ENCODE measurements around the gene ATP1A4.
A peak's percentile ranks its signal among the peaks of the same experiment; 100 is the strongest.
"Not testable (repeated sequence)": the region's sequence is repeated elsewhere in the genome, so short reads cannot be mapped to it uniquely, and the experiment has no call there.

Gene ATP1A4

DNA sequence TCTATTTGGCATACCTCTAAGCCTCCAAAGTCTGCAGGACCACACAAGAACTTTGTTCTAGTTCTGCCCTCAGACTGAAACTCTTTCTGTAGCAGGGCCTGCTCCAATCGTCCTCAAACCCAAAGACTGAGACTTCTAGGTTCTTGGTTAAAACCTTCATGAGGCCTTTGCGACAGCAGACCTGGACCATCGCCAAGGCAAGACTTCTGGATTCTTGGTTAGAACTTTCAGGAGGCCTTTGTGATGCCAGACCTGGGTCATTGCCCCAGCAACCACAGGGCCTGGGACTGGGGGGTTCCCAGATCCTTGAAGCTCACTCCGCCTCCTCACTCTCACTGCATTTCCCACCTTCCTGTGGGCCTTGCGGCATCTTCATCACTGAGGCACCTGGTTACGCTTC lies at the start of gene ATP1A4:
ATP1A4 (plus strand) TSS at position 301 of the 400 bp plus-strand sequence. CDS start 438 bp downstream, outside the sequence.
- DNase-seq, result no peak

DNA sequence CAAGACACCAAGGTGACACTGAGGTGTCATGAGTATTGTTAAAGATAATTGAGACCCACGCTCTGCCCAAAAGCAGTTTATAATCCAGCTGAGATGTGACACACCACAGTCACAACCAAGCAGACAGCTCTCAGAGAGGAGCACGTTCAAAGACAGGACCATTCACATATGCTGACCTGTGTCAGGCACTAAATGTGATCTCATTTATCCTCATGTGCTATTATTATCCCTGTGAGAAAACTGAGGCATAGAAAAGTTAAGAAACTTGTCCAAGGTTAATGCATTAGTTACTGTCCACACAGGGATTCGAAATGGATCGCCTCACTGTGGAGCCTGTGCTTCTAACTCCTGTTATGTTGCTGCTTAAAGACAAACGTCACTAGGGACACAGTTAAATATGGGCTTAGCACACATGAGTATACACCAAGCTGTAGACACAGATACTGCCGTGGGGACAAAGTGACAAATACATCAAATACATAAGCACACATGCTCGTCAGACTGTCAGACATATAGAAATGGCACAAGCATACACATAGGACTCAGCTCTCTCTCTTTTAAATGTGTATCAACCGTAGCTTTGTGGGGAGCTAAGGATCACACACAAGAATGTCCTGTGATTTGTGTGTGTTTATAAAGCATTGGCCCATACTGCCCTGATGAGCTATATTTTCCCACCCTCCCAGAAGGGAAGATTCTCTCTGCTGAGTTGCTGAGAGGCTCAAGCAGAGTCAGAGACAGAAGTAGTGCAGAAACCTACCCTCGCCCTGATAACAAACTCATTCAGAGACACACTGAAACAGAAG lies 49.5 kb upstream of the ATP1A4 start:
- DNase-seq, result peak in 3 of 56 donors; percentile 23 to 49 (median 39)

DNA sequence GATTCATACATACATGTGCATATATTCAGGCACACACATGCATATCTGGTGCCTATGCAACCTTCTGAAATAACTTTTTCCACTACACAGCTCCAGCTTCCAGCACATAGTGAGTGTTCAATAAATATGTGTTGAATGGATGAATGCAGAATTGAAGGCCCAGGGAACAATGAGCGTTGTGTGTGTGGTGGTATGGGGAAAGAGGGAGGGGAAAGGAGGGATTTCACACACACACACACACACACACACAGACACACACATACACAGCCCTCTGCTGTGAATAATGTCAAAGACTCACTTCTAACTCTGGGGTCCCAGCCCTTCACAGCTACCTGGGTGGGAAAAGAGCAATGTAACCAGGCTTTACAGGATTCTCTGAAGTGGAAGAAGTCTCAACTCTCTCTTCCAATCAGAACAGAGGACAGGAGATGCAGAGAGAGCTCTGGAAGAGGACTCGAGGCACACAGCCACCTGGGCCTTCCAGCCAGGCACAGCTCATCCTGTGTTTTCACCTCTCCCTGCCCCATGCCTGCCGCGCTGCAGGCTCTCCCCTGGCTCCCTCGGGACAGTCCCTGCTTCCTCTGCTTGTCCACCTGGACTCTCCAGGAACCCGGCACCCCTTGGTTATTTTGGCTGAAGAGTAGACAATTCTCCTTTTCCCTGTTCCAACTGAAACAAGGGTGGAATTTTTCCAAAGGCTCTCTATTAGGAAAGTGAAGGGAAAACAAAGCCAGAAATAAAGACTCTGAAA lies 47.6 kb upstream of the ATP1A4 start:
- peak in 22 of 56 donors; percentile 24 to 59 (median 37) for DNase-seq

DNA sequence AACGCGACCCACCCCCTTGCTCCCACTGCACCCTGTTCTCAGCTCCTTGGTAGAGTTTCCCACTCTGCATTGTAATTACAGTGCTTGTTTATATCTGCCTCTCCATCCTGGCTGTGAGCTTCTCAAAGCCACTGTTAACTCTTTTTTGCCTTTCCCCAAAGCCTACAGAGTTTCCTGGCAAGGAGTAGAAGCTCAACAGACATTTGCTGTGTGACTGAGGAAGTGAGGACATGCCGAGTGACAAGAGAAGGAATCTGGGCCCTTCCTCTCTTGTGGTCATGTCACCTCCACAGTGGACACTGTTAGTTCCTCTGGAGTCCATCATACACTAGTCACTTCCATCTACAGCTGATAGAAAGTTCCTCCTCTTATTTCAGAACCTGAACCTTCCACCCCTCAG lies 46.9 kb upstream of the ATP1A4 start:
- DNase-seq, result peak in 1 of 56 donors; percentile 44

DNA sequence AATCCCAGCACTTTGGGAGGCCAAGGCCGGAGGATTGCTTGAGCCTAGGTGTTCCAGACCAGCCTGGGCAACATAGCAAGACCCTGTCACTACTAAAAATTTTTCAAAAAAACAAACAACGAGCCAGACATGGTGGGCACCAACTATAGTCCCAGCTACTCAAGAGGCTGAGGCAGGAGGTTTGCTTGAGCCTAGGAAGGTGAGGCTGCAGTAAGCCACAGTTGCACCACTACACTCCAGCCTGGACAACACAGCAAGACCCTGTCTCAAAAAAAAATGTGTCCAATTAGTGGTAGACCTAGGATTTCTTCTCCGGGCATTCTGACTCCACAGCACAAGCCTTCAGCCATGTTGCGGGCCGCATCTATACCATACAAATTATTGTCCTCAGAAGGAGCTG lies 46.2 kb upstream of the ATP1A4 start:
- DNase-seq, result no peak

DNA sequence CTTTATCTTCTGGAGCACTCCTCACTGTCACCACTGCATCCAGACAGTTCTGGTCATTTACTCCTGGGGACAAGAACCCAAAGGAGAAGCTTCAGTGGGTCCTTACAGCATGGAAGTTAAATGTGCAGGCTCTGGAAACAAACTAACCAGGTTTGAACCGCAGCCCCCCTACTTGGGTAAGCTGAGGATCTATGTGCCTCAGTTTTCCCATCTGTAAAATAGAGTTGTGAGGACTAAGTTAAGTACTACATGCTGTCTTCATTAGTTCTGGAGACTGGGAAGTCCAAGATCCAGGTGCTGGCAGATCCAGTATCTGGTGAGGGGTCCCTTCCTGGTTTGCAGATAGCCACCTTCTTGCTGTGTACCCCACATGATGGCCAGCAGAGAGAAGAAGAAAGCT lies 43.9 kb upstream of the ATP1A4 start:
- DNase-seq, result no peak

DNA sequence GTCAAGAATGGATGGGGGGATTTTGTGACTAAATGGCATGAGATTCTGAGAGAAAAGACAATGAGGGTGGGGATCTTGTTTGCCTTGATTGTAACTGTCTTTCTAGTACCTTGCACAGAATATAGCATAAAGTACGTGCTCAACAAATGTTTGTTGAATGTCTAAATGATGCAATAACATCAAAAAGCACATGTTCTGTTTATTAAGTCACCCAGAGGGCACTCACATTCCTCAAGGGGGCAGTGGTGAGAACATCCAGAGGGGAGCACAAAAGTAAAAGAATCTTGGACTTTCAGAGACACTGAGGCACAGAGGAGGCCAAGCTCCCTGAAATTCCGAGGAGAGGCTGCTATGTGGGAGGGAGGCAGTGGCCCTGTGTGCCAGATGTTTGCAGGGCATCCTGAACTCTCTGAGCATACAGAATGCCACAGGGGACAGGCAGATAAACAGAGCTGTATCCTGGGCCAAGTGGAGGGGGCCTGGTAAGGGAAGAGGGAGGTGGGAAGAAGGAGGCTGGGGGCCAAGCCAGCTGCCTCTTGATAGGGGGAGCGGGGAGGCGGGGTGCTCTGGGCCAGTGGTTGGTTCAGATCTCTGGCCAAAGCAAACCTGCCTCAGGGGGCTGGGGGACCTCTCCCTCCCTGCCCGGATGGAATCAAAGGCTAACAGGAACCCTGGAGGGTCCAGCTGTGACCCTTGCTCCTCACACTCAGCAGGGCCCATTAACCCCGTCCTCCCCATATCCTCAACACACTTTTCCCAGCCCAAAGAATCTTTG lies 42.3 kb upstream of the ATP1A4 start:
- peak in 6 of 56 donors; percentile 6 to 45 (median 27) for DNase-seq

DNA sequence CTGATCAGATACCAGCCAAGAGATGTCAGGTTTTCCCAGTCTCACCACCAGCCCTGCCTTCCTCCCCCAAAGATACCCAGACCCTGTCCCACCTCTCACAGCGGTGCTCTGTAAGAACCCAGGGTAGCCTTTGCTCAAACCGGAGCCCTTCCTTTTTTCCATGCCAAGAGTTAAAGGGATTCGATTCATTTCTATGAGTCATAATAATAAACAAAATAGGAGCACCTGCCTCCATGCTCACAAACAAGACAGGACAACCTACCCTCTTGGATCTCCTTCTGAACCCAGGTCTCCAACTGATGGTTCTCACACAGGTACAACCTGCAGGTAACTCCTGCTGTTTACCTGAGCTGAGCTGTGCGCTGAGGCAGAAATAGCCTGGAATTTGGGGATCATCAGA lies 41.7 kb upstream of the ATP1A4 start:
- no peak for DNase-seq

DNA sequence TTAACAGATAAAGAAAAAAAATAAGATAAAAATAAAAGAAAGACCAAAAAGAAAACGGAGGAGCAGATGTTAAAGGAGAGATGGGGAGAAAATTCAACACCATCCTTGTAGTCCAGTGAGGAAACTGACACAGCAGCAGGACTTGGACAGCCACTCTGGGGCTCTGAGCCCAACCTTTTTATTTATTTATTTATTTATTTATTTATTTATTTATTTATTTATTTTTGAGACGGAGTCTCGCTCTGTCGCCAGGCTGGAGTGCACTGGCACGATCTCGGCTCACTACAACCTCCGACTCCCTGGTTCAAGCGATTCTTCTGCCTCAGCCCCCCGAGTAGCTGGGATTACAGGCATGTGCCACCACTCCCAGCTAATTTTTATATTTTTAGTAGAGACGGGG lies 39.9 kb upstream of the ATP1A4 start:
- DNase-seq, result not testable (repeated sequence)

DNA sequence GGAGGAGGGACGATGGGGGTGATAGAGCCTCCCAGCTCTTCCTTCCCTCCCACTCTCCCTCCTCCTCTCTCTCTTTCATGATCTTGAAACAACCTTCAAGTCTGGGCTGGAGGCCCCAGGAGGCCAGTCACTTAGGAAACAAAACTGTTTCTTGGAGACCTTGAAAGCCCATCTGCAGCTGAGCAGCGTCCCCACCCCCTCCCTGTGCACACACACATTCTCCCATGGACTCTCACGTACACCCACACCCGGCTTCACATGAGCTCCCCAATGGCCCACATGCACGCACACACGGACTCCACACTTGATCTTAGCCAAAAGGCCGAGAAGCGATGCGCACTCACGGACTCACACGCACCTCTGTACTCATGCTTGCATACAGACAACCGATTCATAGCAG lies 39.0 kb upstream of the ATP1A4 start:
- DNase-seq, result peak in 4 of 56 donors; percentile 8 to 43 (median 24)

DNA sequence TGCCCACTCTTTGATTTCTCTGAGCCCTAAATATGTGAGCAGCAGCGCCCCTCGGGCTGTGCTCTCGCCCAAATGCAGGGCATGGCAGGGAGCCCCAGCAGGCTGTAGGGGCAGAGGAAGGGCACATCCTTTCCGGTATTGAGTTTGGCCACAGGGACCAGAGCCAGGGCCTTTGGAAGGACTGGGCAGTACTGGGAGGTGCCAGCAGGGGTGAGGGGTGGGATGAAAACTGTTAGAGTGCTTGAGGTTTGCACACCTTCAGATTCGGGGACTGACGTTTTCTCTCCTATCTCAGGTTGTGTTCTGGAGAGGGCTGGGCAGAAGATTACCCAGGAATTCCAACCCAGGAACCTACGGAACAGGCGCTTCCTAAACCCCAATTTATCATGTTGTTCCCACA lies 38.0 kb upstream of the ATP1A4 start:
- DNase-seq, result peak in 5 of 56 donors; percentile 11 to 37 (median 28)

DNA sequence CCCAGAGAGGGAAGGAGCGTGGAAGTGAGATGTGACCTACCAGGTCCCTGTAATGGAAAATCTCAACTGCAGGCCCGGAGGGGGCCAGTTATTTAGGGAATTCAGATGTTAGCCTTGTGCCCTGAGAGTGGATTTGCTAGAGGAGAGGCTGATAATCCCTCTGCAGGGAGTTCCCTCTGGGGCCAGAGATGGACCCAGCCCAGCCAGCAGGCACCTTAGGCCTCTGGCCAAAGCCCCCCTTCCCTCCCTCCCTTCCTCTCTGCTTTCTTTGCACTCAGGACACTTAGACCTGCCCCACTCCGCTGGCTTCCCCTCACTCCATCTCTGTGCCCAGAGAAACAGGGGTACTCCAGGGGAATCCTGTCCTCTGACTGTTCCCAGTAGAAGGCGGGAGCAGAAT lies 37.3 kb upstream of the ATP1A4 start:
- peak in 31 of 56 donors; percentile 8 to 76 (median 44) for DNase-seq

DNA sequence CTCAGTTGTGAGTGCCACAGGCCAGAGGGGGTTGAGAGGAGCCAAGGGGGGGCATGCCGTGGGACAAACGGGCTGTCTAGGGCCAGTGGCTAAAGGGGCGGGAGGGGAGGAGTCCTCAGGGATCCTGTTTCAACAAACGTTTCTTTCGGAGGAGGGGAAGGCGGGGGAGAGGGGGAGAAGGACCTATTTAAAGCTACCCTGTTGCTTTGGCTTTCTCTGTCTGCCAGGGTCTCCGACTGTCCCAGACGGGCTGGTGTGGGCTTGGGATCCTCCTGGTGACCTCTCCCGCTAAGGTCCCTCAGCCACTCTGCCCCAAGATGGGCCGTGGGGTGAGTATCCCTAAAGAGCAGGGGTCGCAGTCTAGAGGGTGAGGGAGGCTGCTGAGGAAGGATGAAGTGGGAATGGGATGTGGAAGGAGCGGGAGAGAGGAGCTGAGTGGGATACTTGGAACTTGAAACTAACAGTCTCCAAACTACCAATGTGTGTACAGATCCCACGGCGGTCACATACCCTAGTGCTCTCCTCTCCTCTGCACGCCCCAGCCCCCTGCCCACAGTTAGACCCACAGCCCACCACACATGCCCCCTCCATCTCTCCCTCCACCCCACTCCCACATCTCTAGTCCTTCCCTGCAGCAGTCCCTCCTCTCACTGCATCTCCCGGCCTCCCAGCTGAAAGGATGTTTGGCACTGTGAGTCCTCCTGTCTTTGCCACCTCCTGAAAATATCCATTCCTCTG lies 35.7 kb upstream of the ATP1A4 start, which contains the start of gene ATP1A2:
ATP1A2 (plus strand) TSS at position 215 of the 738 bp plus-strand sequence; CDS start at position 318, 103 bp downstream.
- DNase-seq, result peak in 26 of 56 donors; percentile 25 to 78 (median 47)

DNA sequence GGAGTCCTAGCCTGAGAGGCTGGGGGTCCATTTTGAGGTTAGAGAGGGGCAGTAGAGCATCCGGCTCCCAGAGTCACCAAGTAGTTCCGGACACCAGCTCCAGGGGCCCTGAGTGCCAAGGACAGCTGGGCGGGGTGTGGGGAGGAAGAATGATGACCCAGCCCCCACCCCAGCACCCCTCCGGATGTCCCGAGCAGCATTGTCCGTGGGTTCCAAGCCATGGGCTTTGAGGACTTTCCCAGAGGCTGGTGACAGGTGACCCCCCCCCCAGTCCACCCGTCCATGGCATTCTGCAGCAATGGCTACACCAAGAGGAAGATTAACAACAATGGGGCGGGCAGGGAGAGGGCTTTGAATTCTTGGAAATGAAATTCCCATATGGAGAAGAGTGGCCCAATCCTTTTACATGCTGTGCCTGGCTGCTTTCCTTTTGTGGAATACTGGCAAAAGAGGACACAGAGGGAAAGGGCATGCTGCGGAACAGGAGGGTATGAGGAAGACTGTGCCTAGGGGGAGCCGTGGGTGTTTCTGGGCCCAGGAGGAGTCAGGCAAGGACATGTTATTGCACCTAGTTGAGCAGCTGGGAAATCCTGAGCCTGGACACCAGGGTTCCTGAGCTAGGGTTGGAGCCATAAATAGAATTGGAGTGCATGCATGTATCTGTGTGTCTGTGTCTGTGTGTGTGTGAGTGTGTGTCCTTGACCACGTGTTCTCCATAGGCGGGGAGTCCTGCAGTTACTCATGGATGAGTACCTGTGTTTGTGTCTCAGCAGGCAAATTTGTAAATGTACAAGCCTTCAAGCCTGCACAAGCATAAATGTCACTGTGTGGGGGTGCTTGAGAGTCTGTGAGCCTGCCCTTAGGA lies 34.9 kb upstream of the ATP1A4 start:
- peak in 4 of 56 donors; percentile 13 to 17 (median 17) for DNase-seq

DNA sequence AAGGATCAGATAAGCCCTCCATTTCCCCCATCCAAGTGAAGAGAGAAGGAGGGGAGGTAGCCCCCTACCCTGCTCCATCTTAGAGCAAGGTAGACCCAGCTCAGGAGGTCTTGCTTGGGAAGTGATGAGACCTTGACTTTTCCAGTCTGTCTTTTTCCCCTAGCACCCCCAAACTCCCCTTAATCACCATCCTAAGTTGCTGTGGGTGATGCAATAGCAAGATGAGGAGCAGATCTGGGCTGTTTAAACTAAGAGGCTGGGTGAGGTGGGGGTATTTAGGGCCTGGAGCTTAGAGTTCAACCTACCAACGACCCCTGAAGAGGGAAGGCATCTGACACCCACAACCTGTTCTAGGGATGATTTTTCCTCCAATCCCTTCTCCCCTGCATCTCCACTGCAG lies 34.1 kb upstream of the ATP1A4 start:
- DNase-seq, result no peak

DNA sequence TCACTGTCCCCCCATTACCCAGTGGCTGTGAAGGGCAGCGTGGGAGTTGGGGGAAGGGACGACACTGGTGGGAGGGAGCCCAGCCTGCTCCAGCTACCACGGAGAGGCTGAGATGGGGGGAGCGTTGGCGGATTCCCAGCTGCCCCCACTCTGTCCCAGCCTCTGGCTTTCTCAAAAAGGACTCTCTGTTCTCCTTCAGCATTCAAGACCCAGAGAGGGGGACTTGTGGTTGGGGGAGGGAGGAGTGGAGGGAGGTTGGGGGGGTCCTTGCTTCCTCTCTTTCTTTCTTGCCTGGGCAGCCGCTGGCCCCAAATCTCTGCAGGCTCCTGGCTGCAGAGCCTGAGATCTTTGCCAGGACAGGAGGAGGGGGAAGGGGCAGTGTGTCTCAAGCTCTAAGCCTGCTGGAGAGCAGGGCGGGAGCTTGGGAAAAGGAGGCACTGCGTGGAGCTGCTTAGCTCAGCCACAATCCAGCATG lies 33.7 kb upstream of the ATP1A4 start:
- DNase-seq, result peak in 54 of 56 donors; percentile 17 to 95 (median 75)

DNA sequence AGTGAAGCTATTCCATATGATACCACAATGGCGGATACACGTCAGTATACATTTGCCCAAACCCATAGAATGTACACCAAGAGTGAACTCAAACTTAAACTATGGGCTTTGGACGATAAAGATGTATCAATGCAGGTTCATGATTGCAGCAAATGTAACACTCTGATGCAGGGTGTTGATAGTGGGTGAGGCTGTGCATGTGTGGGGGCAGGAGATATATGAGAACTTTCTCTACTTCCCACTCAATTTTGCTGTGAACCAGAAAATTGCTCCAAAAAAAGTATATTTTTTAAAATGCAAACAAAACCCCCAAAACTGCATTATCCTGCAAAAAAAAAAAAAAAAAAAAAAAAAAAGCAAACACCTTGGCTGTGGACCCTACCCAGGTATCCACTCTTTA lies 32.5 kb upstream of the ATP1A4 start:
- DNase-seq, result peak in 1 of 56 donors; percentile 11

DNA sequence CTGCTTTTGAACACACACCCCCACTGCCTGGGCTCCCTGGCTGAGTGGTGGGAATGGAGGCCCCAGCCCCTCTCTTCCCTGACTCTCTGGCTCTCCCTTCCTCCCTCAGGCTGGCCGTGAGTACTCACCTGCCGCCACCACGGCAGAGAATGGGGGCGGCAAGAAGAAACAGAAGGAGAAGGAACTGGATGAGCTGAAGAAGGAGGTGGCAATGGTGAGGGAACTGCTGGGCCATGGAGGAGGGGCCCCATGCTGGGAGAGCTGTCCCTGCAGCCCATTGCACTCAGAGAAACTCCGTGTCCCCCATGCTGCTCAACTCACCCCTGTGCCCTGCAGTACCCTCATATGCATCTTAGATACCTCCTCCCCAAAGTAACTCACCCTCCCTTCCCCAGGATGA lies 30.6 kb upstream of the ATP1A4 start:
- DNase-seq, result no peak

DNA sequence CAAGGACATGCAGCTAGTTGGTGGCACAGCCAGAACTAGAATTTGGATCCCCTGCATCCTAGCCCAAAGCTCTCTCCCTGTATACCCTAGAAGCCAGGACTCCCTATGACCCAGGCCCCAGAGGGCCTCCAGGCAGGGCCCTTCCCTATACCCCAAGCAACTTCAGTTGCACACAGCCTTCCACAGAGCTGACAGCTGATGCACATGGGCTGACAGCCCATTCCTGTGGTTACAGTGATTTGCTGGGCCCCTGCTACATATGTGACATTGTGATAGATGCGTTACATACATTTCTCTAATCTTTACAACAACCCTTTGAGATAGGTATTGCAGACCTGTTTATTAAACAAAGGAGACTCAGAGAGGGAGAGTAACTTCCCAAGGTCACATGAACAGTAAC lies 30.0 kb upstream of the ATP1A4 start:
- DNase-seq, result no peak
